Fibroblast of the aortic adventitia (primary cell): ENCODE results near the gene DGCR8. TPM values are rescaled to one million over a fixed set of nuclear protein-coding genes. Genes with fewer than 3 reads are reported as not detected.

Experiments used
- DNase-seq: peaks from one replicate; pipeline ENCODE4 v3.0.0-alpha.2; 2010; ENCODE audit warnings: low read depth
- H3K4me3 ChIP-seq: 2 replicates; pipeline ENCODE4 v1.5.1; 2011; ENCODE audit warnings: low read depth, mild to moderate bottlenecking, control low read depth, low read length, moderate library complexity
- total RNA-seq: library from RNA; depleted of rRNA; stranded (reverse); fragments of >200 nt; gene quantifications from 2 replicates; pipeline ENCODE4 v1.2.3, GENCODE V29; 2012; ENCODE audit warnings: low replicate concordance
- TF ChIP-seq, protein P1 (sequence below): IDR thresholded peaks from 2 replicates; pipeline ENCODE4 v1.5.1; 2011; ENCODE audit warnings: mild to moderate bottlenecking, low read length, control low read depth, inconsistent platforms; ENCODE audit not compliant: insufficient read depth

Gene DGCR8
- total RNA-seq, 1 donor: 22.0 TPM

DNA sequence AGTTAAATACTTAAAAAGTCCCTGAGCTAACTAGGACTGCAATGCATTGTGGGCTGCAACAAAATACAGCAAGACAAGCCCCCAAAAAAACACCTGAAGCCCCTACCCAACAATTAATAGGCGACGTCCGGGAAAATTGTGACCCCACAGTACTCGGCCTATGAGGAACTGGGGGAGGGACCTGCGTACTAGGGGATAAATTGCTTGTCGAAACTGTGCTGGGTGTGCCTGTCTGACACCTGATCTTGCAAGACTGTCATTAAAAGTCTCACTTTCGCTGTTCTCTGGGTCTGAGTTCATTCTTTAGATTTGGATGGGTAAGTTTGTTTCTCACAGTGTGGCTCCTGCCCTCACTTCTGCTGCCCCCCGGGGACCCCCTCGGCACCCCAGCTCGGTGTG lies 44.0 kb upstream of the DGCR8 start:
- H3K4me3 ChIP-seq: no peak overlapping the region
- no peak for DNase-seq
- TF ChIP-seq, protein P1, sequence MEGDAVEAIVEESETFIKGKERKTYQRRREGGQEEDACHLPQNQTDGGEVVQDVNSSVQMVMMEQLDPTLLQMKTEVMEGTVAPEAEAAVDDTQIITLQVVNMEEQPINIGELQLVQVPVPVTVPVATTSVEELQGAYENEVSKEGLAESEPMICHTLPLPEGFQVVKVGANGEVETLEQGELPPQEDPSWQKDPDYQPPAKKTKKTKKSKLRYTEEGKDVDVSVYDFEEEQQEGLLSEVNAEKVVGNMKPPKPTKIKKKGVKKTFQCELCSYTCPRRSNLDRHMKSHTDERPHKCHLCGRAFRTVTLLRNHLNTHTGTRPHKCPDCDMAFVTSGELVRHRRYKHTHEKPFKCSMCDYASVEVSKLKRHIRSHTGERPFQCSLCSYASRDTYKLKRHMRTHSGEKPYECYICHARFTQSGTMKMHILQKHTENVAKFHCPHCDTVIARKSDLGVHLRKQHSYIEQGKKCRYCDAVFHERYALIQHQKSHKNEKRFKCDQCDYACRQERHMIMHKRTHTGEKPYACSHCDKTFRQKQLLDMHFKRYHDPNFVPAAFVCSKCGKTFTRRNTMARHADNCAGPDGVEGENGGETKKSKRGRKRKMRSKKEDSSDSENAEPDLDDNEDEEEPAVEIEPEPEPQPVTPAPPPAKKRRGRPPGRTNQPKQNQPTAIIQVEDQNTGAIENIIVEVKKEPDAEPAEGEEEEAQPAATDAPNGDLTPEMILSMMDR: no peak

DNA sequence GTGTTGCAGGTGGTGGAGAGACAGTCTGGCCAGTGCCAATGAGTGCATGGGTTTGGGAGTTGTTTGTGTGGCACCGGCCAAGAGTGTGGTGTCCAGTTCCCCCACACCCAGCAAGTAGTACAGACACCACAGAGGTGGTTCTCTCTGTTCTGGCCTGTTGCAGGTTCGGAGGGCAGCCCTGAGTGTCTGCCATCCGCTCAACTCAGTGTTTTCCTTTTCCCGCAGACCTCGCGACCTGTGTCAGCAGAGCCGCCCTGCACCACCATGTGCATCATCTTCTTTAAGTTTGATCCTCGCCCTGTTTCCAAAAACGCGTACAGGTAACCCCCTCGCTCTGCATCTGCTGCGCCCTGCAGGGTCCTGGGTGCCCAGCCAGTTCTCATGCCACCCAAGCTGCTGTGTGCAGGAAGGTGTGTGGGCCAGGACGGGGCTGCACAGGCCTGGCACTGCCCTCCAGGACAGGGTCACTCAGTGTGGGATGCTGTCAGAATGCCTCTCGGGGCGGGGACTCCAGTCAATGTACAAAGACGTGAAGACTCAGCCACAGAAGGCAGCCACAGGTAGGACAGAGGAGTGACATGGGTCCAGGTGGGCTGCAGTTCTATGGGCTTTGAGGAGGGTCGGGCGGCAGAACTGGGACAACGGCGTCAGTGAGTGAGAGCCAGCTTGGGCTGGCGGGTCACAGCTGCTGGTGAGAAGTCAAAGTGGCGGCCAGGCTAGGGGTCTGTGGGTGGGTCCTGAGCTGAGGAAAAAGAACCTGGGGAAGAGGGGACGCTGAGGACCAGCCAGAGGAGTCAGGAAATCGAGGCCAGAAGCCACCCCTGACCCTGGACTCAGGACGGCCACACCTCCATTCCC lies 43.3 kb upstream of the DGCR8 start:
- TF ChIP-seq, protein P1: no peak
- DNase-seq: no peak
- no peak overlapping the region for H3K4me3 ChIP-seq

DNA sequence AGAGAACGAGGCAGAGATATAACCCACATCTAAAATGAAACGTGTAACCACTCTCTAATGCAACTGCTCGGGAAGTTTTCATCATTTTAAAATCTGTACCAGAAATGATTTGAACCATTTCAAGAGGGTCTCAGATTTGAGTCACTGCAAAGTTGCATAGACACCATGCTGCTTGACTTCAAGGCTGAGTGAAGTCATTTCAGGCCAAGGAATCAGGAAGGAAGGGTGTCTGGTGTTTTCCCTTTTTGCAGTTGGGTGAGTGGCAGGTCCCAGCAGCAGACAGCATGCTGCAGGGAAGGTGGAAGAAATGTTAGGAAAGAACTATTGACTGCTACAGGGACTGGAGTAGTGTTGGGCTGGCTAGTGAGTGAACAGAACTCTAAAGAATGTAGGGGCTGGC lies 42.6 kb upstream of the DGCR8 start:
- no peak for DNase-seq
- TF ChIP-seq, protein P1: no peak
- no peak overlapping the region for H3K4me3 ChIP-seq

DNA sequence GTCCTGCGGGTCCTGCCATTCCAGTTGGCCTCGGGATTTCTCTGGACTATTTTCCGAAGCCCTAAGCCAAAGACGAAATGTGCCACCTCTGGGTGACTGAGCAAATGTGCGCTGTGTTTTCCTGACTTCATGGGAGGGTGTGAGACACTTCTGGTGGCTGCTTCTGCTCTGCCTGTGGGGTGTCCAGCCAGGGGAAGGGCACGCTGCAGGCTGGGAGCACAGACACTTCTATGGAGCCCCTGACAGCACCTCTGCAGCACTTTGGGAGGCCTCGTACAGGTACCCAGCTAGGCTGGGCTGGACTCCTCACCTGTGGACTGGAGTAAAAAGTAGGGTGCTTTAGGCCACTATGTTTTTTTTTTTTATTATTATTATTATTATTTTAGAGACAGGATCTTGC lies 41.5 kb upstream of the DGCR8 start:
- no peak overlapping the region for H3K4me3 ChIP-seq
- DNase-seq: no peak
- TF ChIP-seq, protein P1: no peak

DNA sequence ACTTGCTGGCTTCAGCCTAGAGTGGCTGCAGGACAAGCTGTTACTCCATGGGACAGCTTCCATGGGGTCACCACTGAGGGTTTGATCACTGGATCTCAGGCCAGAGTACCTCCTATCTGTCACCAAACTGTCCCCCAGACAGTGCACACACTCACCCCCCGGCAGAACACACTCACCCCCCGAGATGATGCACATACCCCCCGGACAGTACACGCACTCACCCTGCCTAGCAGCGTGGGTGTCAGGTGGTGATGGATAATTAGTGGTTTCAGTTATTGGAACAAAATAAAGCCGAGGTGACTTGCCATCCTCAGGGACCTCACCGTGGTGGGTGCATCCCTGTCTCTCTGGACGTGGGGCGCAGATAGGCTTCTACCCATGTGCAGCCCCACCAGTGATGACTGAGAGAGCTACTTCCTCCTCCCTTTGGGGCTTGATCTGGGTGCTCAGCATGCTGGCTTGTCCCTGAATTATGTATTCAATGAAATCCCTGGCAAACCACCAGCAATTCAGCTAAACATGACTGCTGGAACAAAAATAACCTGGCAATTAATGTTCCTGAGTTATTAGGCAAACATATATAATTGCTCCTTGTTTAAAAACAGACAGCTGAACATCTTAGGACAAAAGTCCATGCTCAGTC lies 40.2 kb upstream of the DGCR8 start:
- H3K4me3 ChIP-seq: no peak overlapping the region
- TF ChIP-seq, protein P1: no peak
- no peak for DNase-seq

DNA sequence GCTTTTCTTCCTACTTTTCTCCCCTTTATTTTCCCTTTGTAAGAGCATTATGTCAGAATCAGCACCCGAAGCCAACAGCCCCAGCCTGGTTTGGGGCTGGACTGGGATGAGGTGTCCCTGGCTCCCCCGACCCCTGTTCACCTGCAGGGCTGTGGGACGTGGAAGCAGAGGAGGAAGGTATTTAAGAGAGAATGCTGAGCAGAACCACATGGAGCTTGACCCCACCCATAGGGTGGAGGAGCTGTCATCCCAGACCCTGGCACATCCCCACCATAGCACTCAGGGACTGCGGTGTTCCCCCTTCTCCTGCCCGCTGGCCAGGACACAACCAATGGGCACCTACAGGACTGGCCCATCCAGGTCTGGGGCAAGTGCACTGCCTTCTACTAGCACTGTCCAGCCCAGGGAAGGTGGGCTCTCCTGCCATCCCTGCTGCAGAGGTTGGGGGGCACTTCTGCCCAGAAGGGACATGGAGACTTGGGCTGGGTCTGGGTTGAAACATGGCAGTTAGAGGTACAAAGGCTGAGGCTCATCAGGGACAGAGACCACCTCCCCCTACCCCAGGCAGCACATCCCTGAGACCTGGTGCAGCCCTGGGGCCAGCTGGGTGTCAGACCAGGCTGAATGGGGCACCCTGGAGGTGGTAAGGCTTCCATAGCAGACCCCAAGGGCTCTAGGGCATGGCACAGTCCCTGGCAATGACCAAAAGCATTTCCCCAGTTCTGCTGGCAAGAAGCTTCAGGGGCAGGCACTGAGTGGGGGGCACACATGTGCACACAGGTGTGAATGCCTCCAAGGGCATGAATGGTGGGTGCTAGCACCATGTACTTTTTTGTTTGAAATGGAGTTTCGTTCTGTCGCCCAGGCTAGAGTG lies 39.5 kb upstream of the DGCR8 start:
- no peak for DNase-seq
- no peak overlapping the region for H3K4me3 ChIP-seq
- TF ChIP-seq, protein P1: no peak
